GM12878 (cell line): ENCODE data around the gene LRP1B. TPM values are rescaled to one million over a fixed set of nuclear protein-coding genes. Genes with fewer than 3 reads are reported as not detected.

Experiments
- ATAC-seq: fragments of 200-7000 bp; cut with Tn5 transposase; 3 replicates; pipeline ENCODE4 v1.9.1; 2020; ENCODE audit warnings: mild to moderate bottlenecking, moderate library complexity
- BruUV-seq: library from RNA; stranded (reverse); fragments of 400-500 nt; replicated peaks from 2 replicates; lab custom pipeline; 2021; lab: Mats Ljungman, UMichigan
- CTCF ChIA-PET: fragments of 300-600 bp; sonication (Branson Sonifier 250); formaldehyde crosslinking; extraction: SDS; loops from one replicate; lab custom pipeline; 2021; ENCODE audit warnings: inconsistent platforms; lab: Yijun Ruan, JAX
- POLR2A ChIA-PET: fragments of 350-600 bp; formaldehyde crosslinking; extraction: SDS; loops from one replicate; lab custom pipeline; 2021; ENCODE audit warnings: inconsistent platforms; lab: Charles Lee
- RAD21 ChIA-PET: fragments of 300-600 bp; sonication (Branson Sonifier 250); formaldehyde crosslinking; loops from one replicate; lab custom pipeline; 2023; ENCODE audit warnings: antibody characterized with exemption; ENCODE audit not compliant: unreplicated experiment; lab: Charles Lee
- SMC1A ChIA-PET: fragments of 300-600 bp; sonication (Branson Sonifier 250); formaldehyde crosslinking; loops from one replicate; lab custom pipeline; 2023; ENCODE audit not compliant: unreplicated experiment, uncharacterized antibody; lab: Charles Lee
- DNase-seq: peaks from one replicate; pipeline ENCODE4 v3.0.0-alpha.2; 2011; ENCODE audit warnings: low read depth, low spot score
- FAIRE-seq: peaks from 3 replicates; lab custom pipeline; 2011; peaks lifted over from hg19 to GRCh38; lab: Jason Lieb, UNC
- H2AFZ ChIP-seq: 2 replicates; pipeline ENCODE4 v1.6.0; 2011; ENCODE audit warnings: low read depth, low read length, control low read depth; ENCODE audit not compliant: control insufficient read depth
- H3K27ac ChIP-seq: 2 replicates; pipeline ENCODE4 v1.5.1; 2011; ENCODE audit warnings: control low read depth; ENCODE audit not compliant: control insufficient read depth, insufficient read depth
- H3K27me3 ChIP-seq, 2 experiments: replicated peaks in 1 of 2; 2 replicates each; pipeline versions ENCODE4 v1.6.0 to v1.6.1; 2011; ENCODE audit warnings: low read length in 1 of 2; ENCODE audit not compliant: control insufficient read depth in 2 of 2, insufficient read depth in 2 of 2
- H3K36me3 ChIP-seq, 2 experiments: 2 replicates each; pipeline ENCODE4 v1.5.1; 2011; ENCODE audit warnings: low read length in 1 of 2; ENCODE audit not compliant: control insufficient read depth in 2 of 2, insufficient read depth in 2 of 2
- H3K4me1 ChIP-seq: 2 replicates; pipeline ENCODE4 v1.6.1; 2011; ENCODE audit warnings: mild to moderate bottlenecking, low read length, moderate library complexity, mixed read lengths; ENCODE audit not compliant: control insufficient read depth, insufficient read depth
- H3K4me2 ChIP-seq: 2 replicates; pipeline ENCODE4 v1.6.0; 2011; ENCODE audit warnings: control low read depth; ENCODE audit not compliant: control insufficient read depth, insufficient read depth
- H3K4me3 ChIP-seq: fragments of 200-600 bp; sonication (generic); 2 replicates; pipeline ENCODE4 v1.5.1; 2016
- H3K79me2 ChIP-seq: 2 replicates; pipeline ENCODE4 v1.6.0; 2011; ENCODE audit warnings: low read length; ENCODE audit not compliant: control insufficient read depth, insufficient read depth
- H3K9ac ChIP-seq: 2 replicates; pipeline ENCODE4 v1.8.0; 2011; ENCODE audit warnings: low read length, control low read depth, mixed read lengths; ENCODE audit not compliant: control insufficient read depth, insufficient read depth
- H3K9me3 ChIP-seq: replicated peaks from 3 replicates; pipeline ENCODE4 v1.5.1; 2011; ENCODE audit warnings: mild to moderate bottlenecking, low read length; ENCODE audit not compliant: control insufficient read depth, insufficient read depth
- H4K20me1 ChIP-seq: 2 replicates; pipeline ENCODE4 v1.6.0; 2011; ENCODE audit not compliant: control insufficient read depth, insufficient read depth
- ATF7 ChIP-seq: fragments of 450-650 bp; IDR thresholded peaks from 2 replicates; pipeline ENCODE4 v1.6.1; 2016; ENCODE audit warnings: low read depth, mild to moderate bottlenecking
- EGR1 ChIP-seq, 2 experiments: IDR thresholded peaks; 1 replicate in 1 of 2; 2 replicates in 1 of 2; pipeline ENCODE4 v1.6.1; 2011 to 2012; ENCODE audit warnings: low read depth in 2 of 2, low read length in 2 of 2, borderline replicate concordance in 1 of 2, mild to moderate bottlenecking in 1 of 2, moderate library complexity in 1 of 2
- IKZF1 ChIP-seq: fragments of 450-650 bp; conservative IDR thresholded peaks from 2 replicates; pipeline ENCODE4 v1.6.1; 2017; ENCODE audit warnings: antibody characterized with exemption, mild to moderate bottlenecking
- MTA3 ChIP-seq: IDR thresholded peaks from 2 replicates; pipeline ENCODE4 v1.6.1; 2012; ENCODE audit warnings: low read length, inconsistent platforms, borderline replicate concordance
- NFIC ChIP-seq: IDR thresholded peaks from 2 replicates; pipeline ENCODE4 v1.6.1; 2012; ENCODE audit warnings: low read depth, mild to moderate bottlenecking, inconsistent platforms, low read length, moderate library complexity
- NR2C2 ChIP-seq: IDR thresholded peaks from 2 replicates; pipeline ENCODE4 v1.6.1; 2011; ENCODE audit warnings: borderline replicate concordance, low read depth; ENCODE audit not compliant: control insufficient read depth, insufficient read length
- NRF1 ChIP-seq: conservative IDR thresholded peaks from 2 replicates; pipeline ENCODE4 v1.6.1; 2011; ENCODE audit warnings: mild to moderate bottlenecking, low read depth, low read length, improper control_type of control experiment
- PAX8 ChIP-seq: fragments of 450-650 bp; IDR thresholded peaks from 2 replicates; pipeline ENCODE4 v1.6.1; 2017; ENCODE audit warnings: mild to moderate bottlenecking, moderate library complexity
- PBX3 ChIP-seq: IDR thresholded peaks from 2 replicates; pipeline ENCODE4 v1.6.1; 2011; ENCODE audit warnings: mild to moderate bottlenecking, low read depth, low read length, moderate library complexity; ENCODE audit not compliant: insufficient replicate concordance
- POU2F2 ChIP-seq: IDR thresholded peaks from 3 replicates; pipeline ENCODE4 v1.6.1; 2011; ENCODE audit warnings: low read depth, mild to moderate bottlenecking, low read length, borderline replicate concordance
- SIN3A ChIP-seq: IDR thresholded peaks from 2 replicates; pipeline ENCODE4 v1.6.1; 2012; ENCODE audit warnings: low read depth, low read length, improper control_type of control experiment
- SMAD1 ChIP-seq: fragments of 450-650 bp; IDR thresholded peaks from 2 replicates; pipeline ENCODE4 v1.6.1; 2018; ENCODE audit warnings: mild to moderate bottlenecking, low read depth; ENCODE audit not compliant: partially characterized antibody
- TBL1XR1 ChIP-seq: IDR thresholded peaks from 2 replicates; pipeline ENCODE4 v1.6.1; 2012; ENCODE audit warnings: low read depth, low read length, improper control_type of control experiment
- ZBED1 ChIP-seq: IDR thresholded peaks from 2 replicates; pipeline ENCODE4 v1.6.1; 2016; ENCODE audit warnings: borderline replicate concordance
- ZNF24 ChIP-seq: fragments of 450-650 bp; IDR thresholded peaks from 2 replicates; pipeline ENCODE4 v1.6.1; 2017; ENCODE audit warnings: antibody characterized with exemption, mild to moderate bottlenecking
- ZNF274 ChIP-seq: IDR thresholded peaks from one replicate; pipeline ENCODE4 v1.8.0; 2011; ENCODE audit not compliant: insufficient read length, insufficient read depth
- WGBS: methylation state at CpG from one replicate; pipeline ENCODE4 v1.1.6; 2016; ENCODE audit warnings: low lambda C conversion rate; ENCODE audit not compliant: insufficient replicate concordance, insufficient coverage; ENCODE audit errors: missing lambda C conversion rate; 5-methylcytosine and 5-hydroxymethylcytosine counted together
- in situ Hi-C: fragments of 300-500 bp; cut with MboI; formaldehyde crosslinking; loops from 9 replicates; pipeline ENCODE4 v1.14.3; 2018; ENCODE audit warnings: mixed read lengths
- intact Hi-C: fragments of 100-400 bp; cut with micrococcal nuclease; formaldehyde crosslinking; loops from one replicate; pipeline ENCODE4 v1.14.2; 2022; ENCODE audit not compliant: unreplicated experiment
- polyA plus RNA-seq, 11 experiments: library from polyadenylated mRNA; depleted of rRNA in 4 of 11; unstranded in 6 of 11; stranded (reverse) in 5 of 11; fragments of >200 nt; fragmentation: Nextera tagmentation in 4 of 11; fragmentation: Illumina TruSeq in 1 of 11; extraction: Ambion mirVana in 4 of 11; extraction: Trizol in 1 of 11; gene quantifications; 1 replicate in 1 of 11; 2 replicates in 10 of 11; pipeline versions ENCODE4 v1.2.1 to v1.2.3, GENCODE V29; 2011 to 2016; ENCODE audit warnings: inconsistent platforms in 2 of 11, missing spikeins in 2 of 11, low read depth in 1 of 11
- total RNA-seq, 4 experiments: library from RNA; depleted of rRNA in 3 of 4; stranded (reverse); fragments of >200 nt in 3 of 4; fragmentation: Illumina TruSeq in 1 of 4; extraction: Trizol in 1 of 4; gene quantifications; 2 replicates each; pipeline versions ENCODE4 v1.2.1 to v1.2.3, GENCODE V29; 2013 to 2021

The LRP1B gene
- total and polyA plus RNA-seq, 10 of the 15 experiments (the other 5 are each of a cell fraction or from before 2014, with no cell fraction given), result under 0.01 to 0.06 (median 0.03) TPM; not detected in 5

- SMC1A ChIA-PET, result no interaction called here
- no peaks in the 10 kb centered on the region for H3K4me1 ChIP-seq
- no peak overlapping the region for H3K9ac ChIP-seq
- RAD21 ChIA-PET, result no interaction called here
- POLR2A ChIA-PET, result no interaction called here
- DNase-seq (no peak), FAIRE-seq (no peak), ATAC-seq (no peak)
- 0% methylated on average over 3 of the region's 3 CpGs for WGBS
- no peaks in the 10 kb centered on the region for H3K9me3 ChIP-seq
- intact Hi-C loops (no loop called here), in situ Hi-C loops (no loop called here)
- no peak overlapping the region for H3K4me3 ChIP-seq
- no TSS peak for BruUV-seq
- no peaks in the 10 kb centered on the region for H3K79me2 ChIP-seq
- H3K36me3 ChIP-seq, result no peaks in the 10 kb centered on the region
- H4K20me1 ChIP-seq, result no peaks in the 10 kb centered on the region
- TF ChIP-seq IKZF1 (no peak), ZNF24 (no peak), PAX8 (no peak), ZBED1 (no peak), EGR1 (IDR thresholded peaks at IDR 0.05; ENCODE audit: borderline replicate concordance in 1 of 2, low read depth in 2 of 2, low read length in 2 of 2) (no peak), TBL1XR1 (no peak), MTA3 (no peak), POU2F2 (no peak), NRF1 (no peak), NR2C2 (no peak), ATF7 (no peak), SMAD1 (no peak), NFIC (no peak), ZNF274 (no peak), PBX3 (no peak), SIN3A (no peak)
- H2AFZ ChIP-seq, result no peak overlapping the region
- no peak overlapping the region for H3K4me2 ChIP-seq
- H3K27ac ChIP-seq, result no peak overlapping the region
- no peaks in the 10 kb centered on the region for H3K27me3 ChIP-seq
- CTCF ChIA-PET, result no interaction called here
These were observed 393.1 kb downstream of the LRP1B start for GRCh38 chr2:141737492-141738255.
